Lower lobe of right lung (tissue), 2 donors: Measurements from ENCODE around the gene DOCK4. TPM values are rescaled to one million over a fixed set of nuclear protein-coding genes. Genes with fewer than 3 reads are reported as not detected.

Source experiments
- ATAC-seq, 2 donors: fragments of 200-7000 bp; cut with Tn5 transposase; one replicate each; pipeline ENCODE4 v1.9.1; 2020 to 2022; ENCODE audit warnings: mild to moderate bottlenecking in 2 of 2, moderate library complexity in 2 of 2
- DNase-seq: peaks from one replicate; pipeline ENCODE4 v3.0.0-alpha.2; 2020
- H3K27ac ChIP-seq: fragments of 200-600 bp; one replicate; pipeline ENCODE4 v1.8.0; 2022
- H3K27me3 ChIP-seq: fragments of 200-600 bp; one replicate; pipeline ENCODE4 v1.8.0; 2022; ENCODE audit warnings: low read depth
- H3K36me3 ChIP-seq: fragments of 200-600 bp; one replicate; pipeline ENCODE4 v1.8.0; 2022; ENCODE audit warnings: mild to moderate bottlenecking
- H3K4me1 ChIP-seq: fragments of 200-600 bp; one replicate; pipeline ENCODE4 v1.8.0; 2022
- H3K4me3 ChIP-seq: fragments of 200-600 bp; one replicate; pipeline ENCODE4 v1.8.0; 2022; ENCODE audit warnings: mild to moderate bottlenecking
- H3K9me3 ChIP-seq: fragments of 200-600 bp; one replicate; pipeline ENCODE4 v1.8.0; 2022
- CTCF ChIP-seq: fragments of 200-600 bp; IDR thresholded peaks from one replicate; pipeline ENCODE4 v1.8.0; 2022; ENCODE audit warnings: antibody characterized with exemption, mild to moderate bottlenecking
- intact Hi-C: fragments of 100-400 bp; cut with DNase I; formaldehyde crosslinking; loops from one replicate; pipeline ENCODE4 v1.11.0; 2022
- total RNA-seq: library from RNA; stranded (reverse); fragmentation: NEBNext Ultra II Directional; extraction: Animal tissue kit (Norgen Biotek cat#: 25700); gene quantifications from one replicate; pipeline ENCODE4 v1.2.1, GENCODE V29; 2021
- donor health status: DM: no; HTN: yes; CAD: no; lungs with severe emphysema.

DOCK4 gene
- total RNA-seq, 1 donor from 2014 or later = 78.5 TPM

GRCh38 chr7:111802194-111802772 is 403.9 kb downstream of the DOCK4 start:
- TF ChIP-seq CTCF = no peak
- H3K27me3 ChIP-seq = no peaks in the 10 kb centered on the region
- no peak for ATAC-seq
- no peaks in the 10 kb centered on the region for H3K4me1 ChIP-seq
- no peak for DNase-seq
- H3K36me3 ChIP-seq = peaks cover 11% of the 10 kb centered on the region
- intact Hi-C loops = no loop called here
- H3K27ac ChIP-seq = no peak overlapping the region
- peaks cover 34% of the 10 kb centered on the region for H3K9me3 ChIP-seq
- no peak overlapping the region for H3K4me3 ChIP-seq

GRCh38 chr7:111801277-111801676 is 404.9 kb downstream of the DOCK4 start:
- Histone ChIP-seq H3K9me3 (peaks cover 44% of the 10 kb centered on the region), H3K36me3 (peaks cover under 1% of the 10 kb centered on the region), H3K27ac (no peak overlapping the region), H3K4me1 (no peaks in the 10 kb centered on the region), H3K4me3 (no peak overlapping the region), H3K27me3 (no peaks in the 10 kb centered on the region)
- intact Hi-C loops = no loop called here
- ATAC-seq (no peak), DNase-seq (no peak)
- no peak for TF ChIP-seq CTCF

- H3K9me3 ChIP-seq = peaks cover 54% of the 10 kb centered on the region
- intact Hi-C loops = no loop called here
These were observed 409.5 kb downstream of the DOCK4 start for GRCh38 chr7:111796671-111797070.

GRCh38 chr7:111789870-111790269 is 416.3 kb downstream of the DOCK4 start:
- no peaks in the 10 kb centered on the region for H3K4me1 ChIP-seq
- intact Hi-C loops = no loop called here
- ATAC-seq (no peak), DNase-seq (no peak)
- no peaks in the 10 kb centered on the region for H3K9me3 ChIP-seq
- H3K27me3 ChIP-seq = no peaks in the 10 kb centered on the region
- TF ChIP-seq CTCF = no peak
- H3K36me3 ChIP-seq = peaks cover 53% of the 10 kb centered on the region
- H3K4me3 ChIP-seq = no peak overlapping the region
- H3K27ac ChIP-seq = no peak overlapping the region

More at GRCh38 chr7:111796671-111797070, 409.5 kb downstream of the DOCK4 start:
- DNase-seq (no peak), ATAC-seq (no peak)
- H3K27ac ChIP-seq = no peak overlapping the region
- H3K27me3 ChIP-seq = no peaks in the 10 kb centered on the region
- no peaks in the 10 kb centered on the region for H3K4me1 ChIP-seq
- H3K36me3 ChIP-seq = peaks cover 10% of the 10 kb centered on the region
- TF ChIP-seq CTCF = no peak
- H3K4me3 ChIP-seq = no peak overlapping the region

GRCh38 chr7:111789048-111789320 is 417.2 kb downstream of the DOCK4 start:
- peaks cover 49% of the 10 kb centered on the region for H3K36me3 ChIP-seq
- no peaks in the 10 kb centered on the region for H3K27me3 ChIP-seq
- intact Hi-C loops = no loop called here
- no peak overlapping the region for H3K27ac ChIP-seq
- DNase-seq (no peak), ATAC-seq (no peak)
- no peaks in the 10 kb centered on the region for H3K9me3 ChIP-seq
- no peak overlapping the region for H3K4me3 ChIP-seq
- no peaks in the 10 kb centered on the region for H3K4me1 ChIP-seq
- TF ChIP-seq CTCF = no peak
